Neural cell (in vitro differentiated cells): ENCODE data around the gene SAA1. TPM values are rescaled to one million over a fixed set of nuclear protein-coding genes. Genes with fewer than 3 reads are reported as not detected.

Source experiments
- H2AFZ ChIP-seq: fragments of 200-600, 300-800 bp; sonication (generic), shearing (Covaris generic); 2 replicates; pipeline ENCODE4 v1.6.0; 2014; ENCODE audit warnings: low read depth, mild to moderate bottlenecking, antibody characterized with exemption, low read length, moderate library complexity
- H3F3A ChIP-seq: fragments of 200-600 bp; shearing (Covaris generic); 2 replicates; pipeline ENCODE4 v1.6.1; 2016; ENCODE audit warnings: mild to moderate bottlenecking, moderate library complexity, mixed read lengths, antibody characterized with exemption, low read length; ENCODE audit not compliant: insufficient read depth, poor library complexity, severe bottlenecking
- H3K27ac ChIP-seq: fragments of 200-600, 300-800 bp; sonication (generic), shearing (Covaris generic); 2 replicates; pipeline ENCODE4 v1.5.1; 2014; ENCODE audit warnings: mild to moderate bottlenecking, low read length, moderate library complexity
- H3K27me3 ChIP-seq: fragments of 300-800, 200-600 bp; sonication (generic), shearing (Covaris generic); 2 replicates; pipeline ENCODE4 v1.6.0; 2014; ENCODE audit warnings: mild to moderate bottlenecking, low read depth, low read length, moderate library complexity; ENCODE audit not compliant: insufficient read depth
- H3K36me3 ChIP-seq: fragments of 300-800, 200-600 bp; sonication (generic), shearing (Covaris generic); 2 replicates; pipeline ENCODE4 v1.5.1; 2014; ENCODE audit warnings: mild to moderate bottlenecking, antibody characterized with exemption, low read length, moderate library complexity; ENCODE audit not compliant: insufficient read depth
- H3K4me2 ChIP-seq: fragments of 300-800, 200-600 bp; sonication (generic), shearing (Covaris generic); 2 replicates; pipeline ENCODE4 v1.6.0; 2014; ENCODE audit warnings: mild to moderate bottlenecking, low read length
- H3K4me3 ChIP-seq: fragments of 300-800, 200-600 bp; sonication (generic), shearing (Covaris generic); 2 replicates; pipeline ENCODE4 v1.5.1; 2014; ENCODE audit warnings: mild to moderate bottlenecking, low read length, moderate library complexity
- H3K79me2 ChIP-seq: fragments of 200-600 bp; shearing (Covaris generic); replicated peaks from 2 replicates; pipeline ENCODE4 v1.6.0; 2014; ENCODE audit warnings: mild to moderate bottlenecking, low read length, moderate library complexity; ENCODE audit not compliant: insufficient read depth
- H3K9ac ChIP-seq: fragments of 300-800, 200-600 bp; sonication (generic), shearing (Covaris generic); 2 replicates; pipeline ENCODE4 v1.6.1; 2016; ENCODE audit warnings: mild to moderate bottlenecking, low read length, mixed read lengths
- H3K9me2 ChIP-seq: fragments of 200-600 bp; shearing (Covaris generic); 2 replicates; pipeline ENCODE4 v1.6.1; 2016; ENCODE audit warnings: mild to moderate bottlenecking, low read length, mixed read lengths; ENCODE audit not compliant: insufficient read depth
- H3K9me3 ChIP-seq: fragments of 200-600, 300-800 bp; sonication (generic), shearing (Covaris generic); 2 replicates; pipeline ENCODE4 v1.6.1; 2016; ENCODE audit warnings: mild to moderate bottlenecking, mixed run types, low read length, moderate library complexity, mixed read lengths
- H4K20me1 ChIP-seq: fragments of 200-600 bp; shearing (Covaris generic); 2 replicates; pipeline ENCODE4 v1.6.1; 2016; ENCODE audit warnings: mild to moderate bottlenecking, mixed run types; ENCODE audit not compliant: insufficient read depth
- CTCF ChIP-seq: fragments of 450-650 bp; IDR thresholded peaks from 2 replicates; pipeline ENCODE4 v1.5.1; 2014; ENCODE audit warnings: antibody characterized with exemption, mild to moderate bottlenecking, moderate library complexity; ENCODE audit not compliant: poor library complexity, severe bottlenecking
- MXI1 ChIP-seq: fragments of 450-650 bp; conservative IDR thresholded peaks from 2 replicates; pipeline ENCODE4 v1.6.1; 2014; ENCODE audit warnings: antibody characterized with exemption, mild to moderate bottlenecking; ENCODE audit not compliant: poor library complexity, severe bottlenecking
- POLR2AphosphoS5 ChIP-seq: IDR thresholded peaks from 2 replicates; pipeline ENCODE4 v1.6.1; 2012
- RAD21 ChIP-seq: fragments of 450-650 bp; conservative IDR thresholded peaks from 2 replicates; pipeline ENCODE4 v1.6.1; 2014; ENCODE audit warnings: antibody characterized with exemption, mild to moderate bottlenecking, moderate library complexity
- SMC3 ChIP-seq: fragments of 450-650 bp; conservative IDR thresholded peaks from 2 replicates; pipeline ENCODE4 v1.6.1; 2014; ENCODE audit warnings: antibody characterized with exemption, mild to moderate bottlenecking, moderate library complexity; ENCODE audit not compliant: poor library complexity
- TAF1 ChIP-seq: IDR thresholded peaks from 2 replicates; pipeline ENCODE4 v1.6.1; 2012; ENCODE audit warnings: low read depth
- polyA plus RNA-seq: library from polyadenylated mRNA; depleted of rRNA; stranded (reverse); fragments of >200 nt; gene quantifications from 2 replicates; pipeline ENCODE4 v1.2.3, GENCODE V29; 2014
- TF ChIP-seq, protein P1 (sequence below): IDR thresholded peaks from 2 replicates; pipeline ENCODE4 v1.6.1; 2012; ENCODE audit warnings: borderline replicate concordance

Gene SAA1
- polyA plus RNA-seq, 1 donor from 2014 or later, result not detected

- no peaks in the 10 kb centered on the region for H3K79me2 ChIP-seq
- H3K36me3 ChIP-seq, result no peaks in the 10 kb centered on the region
- H2AFZ ChIP-seq, result no peak overlapping the region
- no peaks in the 10 kb centered on the region for H3K9me3 ChIP-seq
- H3K9ac ChIP-seq, result no peak overlapping the region
- H4K20me1 ChIP-seq, result no peaks in the 10 kb centered on the region
- H3F3A ChIP-seq, result no peaks in the 10 kb centered on the region
- H3K9me2 ChIP-seq, result no peaks in the 10 kb centered on the region
- H3K4me2 ChIP-seq, result no peak overlapping the region
- no peak overlapping the region for H3K4me3 ChIP-seq
- H3K27me3 ChIP-seq, result no peaks in the 10 kb centered on the region
- H3K27ac ChIP-seq, result no peak overlapping the region
- TF ChIP-seq MXI1, result no peak
- TF ChIP-seq RAD21, result no peak
- TF ChIP-seq, protein P1, sequence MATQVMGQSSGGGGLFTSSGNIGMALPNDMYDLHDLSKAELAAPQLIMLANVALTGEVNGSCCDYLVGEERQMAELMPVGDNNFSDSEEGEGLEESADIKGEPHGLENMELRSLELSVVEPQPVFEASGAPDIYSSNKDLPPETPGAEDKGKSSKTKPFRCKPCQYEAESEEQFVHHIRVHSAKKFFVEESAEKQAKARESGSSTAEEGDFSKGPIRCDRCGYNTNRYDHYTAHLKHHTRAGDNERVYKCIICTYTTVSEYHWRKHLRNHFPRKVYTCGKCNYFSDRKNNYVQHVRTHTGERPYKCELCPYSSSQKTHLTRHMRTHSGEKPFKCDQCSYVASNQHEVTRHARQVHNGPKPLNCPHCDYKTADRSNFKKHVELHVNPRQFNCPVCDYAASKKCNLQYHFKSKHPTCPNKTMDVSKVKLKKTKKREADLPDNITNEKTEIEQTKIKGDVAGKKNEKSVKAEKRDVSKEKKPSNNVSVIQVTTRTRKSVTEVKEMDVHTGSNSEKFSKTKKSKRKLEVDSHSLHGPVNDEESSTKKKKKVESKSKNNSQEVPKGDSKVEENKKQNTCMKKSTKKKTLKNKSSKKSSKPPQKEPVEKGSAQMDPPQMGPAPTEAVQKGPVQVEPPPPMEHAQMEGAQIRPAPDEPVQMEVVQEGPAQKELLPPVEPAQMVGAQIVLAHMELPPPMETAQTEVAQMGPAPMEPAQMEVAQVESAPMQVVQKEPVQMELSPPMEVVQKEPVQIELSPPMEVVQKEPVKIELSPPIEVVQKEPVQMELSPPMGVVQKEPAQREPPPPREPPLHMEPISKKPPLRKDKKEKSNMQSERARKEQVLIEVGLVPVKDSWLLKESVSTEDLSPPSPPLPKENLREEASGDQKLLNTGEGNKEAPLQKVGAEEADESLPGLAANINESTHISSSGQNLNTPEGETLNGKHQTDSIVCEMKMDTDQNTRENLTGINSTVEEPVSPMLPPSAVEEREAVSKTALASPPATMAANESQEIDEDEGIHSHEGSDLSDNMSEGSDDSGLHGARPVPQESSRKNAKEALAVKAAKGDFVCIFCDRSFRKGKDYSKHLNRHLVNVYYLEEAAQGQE, result no peak
- no peak for TF ChIP-seq CTCF
- TF ChIP-seq POLR2AphosphoS5, result no peak
Observed at GRCh38 chr11:18225913-18226312, 40.2 kb upstream of the SAA1 start.

GRCh38 chr11:18229501-18229900 is 36.6 kb upstream of the SAA1 start:
- H3K9me3 ChIP-seq, result no peaks in the 10 kb centered on the region
- H3K4me2 ChIP-seq, result no peak overlapping the region
- no peak overlapping the region for H3K9ac ChIP-seq
- no peaks in the 10 kb centered on the region for H3K9me2 ChIP-seq
- no peak overlapping the region for H2AFZ ChIP-seq
- no peaks in the 10 kb centered on the region for H4K20me1 ChIP-seq
- no peaks in the 10 kb centered on the region for H3K36me3 ChIP-seq
- no peaks in the 10 kb centered on the region for H3K79me2 ChIP-seq
- H3K27ac ChIP-seq, result no peak overlapping the region
- TF ChIP-seq CTCF, result no peak
- TF ChIP-seq POLR2AphosphoS5, result no peak
- no peak for TF ChIP-seq MXI1
- no peak for TF ChIP-seq SMC3
- no peak for TF ChIP-seq TAF1
- TF ChIP-seq RAD21, result no peak
- no peak overlapping the region for H3K4me3 ChIP-seq
- H3F3A ChIP-seq, result no peaks in the 10 kb centered on the region
- H3K27me3 ChIP-seq, result no peaks in the 10 kb centered on the region
